NCI-H2171 (cell line): Measurements from ENCODE around the gene NGF.

ENCODE experiments used
- DNase-seq: peaks from one replicate; lab custom pipeline; 2025; lab: John Stamatoyannopoulos, UW

The NGF gene

GRCh38 chr1:115336741-115337140 is 1.3 kb downstream of the NGF start:
- peak; percentile 52 for DNase-seq

GRCh38 chr1:115332813-115333608 is 5.0 kb downstream of the NGF start:
- DNase-seq, result no peak

- DNase-seq, result no peak
Measured at GRCh38 chr1:115331558-115332331, 6.3 kb downstream of the NGF start.

- no peak for DNase-seq
Measured at GRCh38 chr1:115330480-115331013, 7.5 kb downstream of the NGF start.

DNA sequence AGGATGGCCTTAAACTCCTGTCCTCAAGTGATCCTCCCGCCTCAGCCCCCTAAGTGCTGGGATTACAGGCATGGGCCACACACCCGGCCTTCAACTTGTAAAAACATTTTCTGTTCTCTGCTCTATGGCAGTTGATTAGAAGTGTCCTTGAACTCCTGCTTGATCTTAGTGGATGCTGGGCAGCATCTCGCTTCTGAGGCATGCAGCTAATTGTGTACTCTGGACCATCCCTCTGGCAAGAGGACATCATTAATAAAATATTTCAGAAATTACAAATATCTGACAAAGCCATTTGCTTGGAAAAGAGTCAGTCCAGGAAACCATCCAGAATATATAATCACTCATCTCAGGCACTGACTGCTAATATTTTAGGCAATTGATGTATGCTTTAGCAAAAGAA is 8.1 kb downstream of the NGF start:
- no peak for DNase-seq

DNA sequence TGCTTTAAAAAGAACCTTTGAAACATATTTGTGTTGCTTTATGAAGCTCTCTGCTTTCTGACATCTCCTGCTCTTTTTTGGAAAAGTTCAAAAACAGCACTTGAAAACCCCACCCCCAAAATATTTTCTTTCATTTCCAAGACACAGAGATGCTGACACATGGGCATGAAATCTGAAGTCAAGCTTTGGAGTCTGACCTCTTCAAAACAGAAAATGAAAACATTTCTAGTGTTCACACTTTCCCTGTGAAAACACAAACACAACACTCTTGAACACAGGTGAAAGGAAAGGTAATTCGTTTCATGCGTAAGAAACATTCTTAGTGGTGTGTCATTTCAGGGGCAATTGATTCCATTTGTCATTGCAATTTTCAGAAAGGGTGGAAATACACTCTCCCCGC is 10.8 kb downstream of the NGF start:
- DNase-seq, result no peak

GRCh38 chr1:115326419-115326818 is 11.6 kb downstream of the NGF start:
- DNase-seq, result no peak

- no peak for DNase-seq
Measured at GRCh38 chr1:115325874-115326273, 12.2 kb downstream of the NGF start.

DNA sequence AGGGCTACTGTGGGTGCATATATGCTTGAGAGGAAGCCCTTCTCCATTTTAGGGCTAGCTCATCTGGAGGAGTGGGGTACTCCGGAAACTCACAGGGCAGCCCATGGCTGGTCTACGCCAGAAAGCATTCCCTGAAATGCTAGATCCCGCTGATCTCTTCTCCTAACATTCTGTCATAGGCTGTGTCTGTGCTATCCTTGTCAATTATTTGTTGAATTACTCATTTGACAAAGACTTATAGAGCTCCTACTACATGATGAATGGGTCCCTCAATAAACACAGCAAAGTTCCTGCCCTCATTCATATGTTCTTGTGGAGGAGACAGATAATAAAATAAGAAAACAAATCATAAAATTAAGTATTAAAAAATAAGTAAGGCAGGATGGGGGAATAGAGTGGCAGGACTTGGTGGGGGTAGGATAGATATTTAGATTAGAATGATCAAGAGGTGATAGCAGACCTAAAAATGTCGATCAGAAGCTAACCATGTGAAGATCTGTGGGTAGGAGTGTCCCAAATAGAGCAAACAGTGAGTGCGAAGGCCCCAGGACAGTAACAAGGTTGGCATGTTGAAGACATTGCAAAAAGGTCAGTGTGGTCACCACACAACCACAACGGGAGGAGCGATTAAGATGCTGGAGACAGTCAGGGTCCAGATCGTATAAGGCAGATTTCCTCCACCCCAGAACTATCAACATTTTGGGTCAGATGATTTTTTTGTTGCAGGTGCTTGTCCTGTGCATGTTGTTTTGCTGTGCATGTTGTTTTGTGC is 13.2 kb downstream of the NGF start:
- DNase-seq, result no peak

- no peak for DNase-seq
Measured at GRCh38 chr1:115323366-115324004, 14.6 kb downstream of the NGF start.

- DNase-seq, result no peak
Measured at GRCh38 chr1:115322631-115323030, 15.4 kb downstream of the NGF start.

DNA sequence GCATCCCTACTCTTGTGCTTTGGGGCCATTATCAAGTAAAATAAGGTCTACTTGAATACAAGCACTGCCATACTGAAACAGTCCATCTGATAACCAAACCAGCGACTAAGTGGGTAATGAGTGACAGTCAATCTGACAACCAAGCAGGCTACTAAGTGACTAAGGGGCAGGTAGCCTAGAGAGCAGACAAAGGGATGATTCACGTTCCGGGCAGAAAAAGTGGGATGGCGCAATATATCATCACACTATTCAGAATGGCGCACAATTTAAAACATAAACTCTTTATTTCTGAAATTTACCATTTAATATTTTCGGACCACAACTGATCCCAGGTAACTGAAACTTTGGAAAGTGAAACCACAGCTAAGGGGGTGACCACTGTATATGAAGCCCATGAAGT is 17.7 kb downstream of the NGF start:
- DNase-seq, result no peak

- no peak for DNase-seq
Measured at GRCh38 chr1:115319706-115320105, 18.3 kb downstream of the NGF start.

DNA sequence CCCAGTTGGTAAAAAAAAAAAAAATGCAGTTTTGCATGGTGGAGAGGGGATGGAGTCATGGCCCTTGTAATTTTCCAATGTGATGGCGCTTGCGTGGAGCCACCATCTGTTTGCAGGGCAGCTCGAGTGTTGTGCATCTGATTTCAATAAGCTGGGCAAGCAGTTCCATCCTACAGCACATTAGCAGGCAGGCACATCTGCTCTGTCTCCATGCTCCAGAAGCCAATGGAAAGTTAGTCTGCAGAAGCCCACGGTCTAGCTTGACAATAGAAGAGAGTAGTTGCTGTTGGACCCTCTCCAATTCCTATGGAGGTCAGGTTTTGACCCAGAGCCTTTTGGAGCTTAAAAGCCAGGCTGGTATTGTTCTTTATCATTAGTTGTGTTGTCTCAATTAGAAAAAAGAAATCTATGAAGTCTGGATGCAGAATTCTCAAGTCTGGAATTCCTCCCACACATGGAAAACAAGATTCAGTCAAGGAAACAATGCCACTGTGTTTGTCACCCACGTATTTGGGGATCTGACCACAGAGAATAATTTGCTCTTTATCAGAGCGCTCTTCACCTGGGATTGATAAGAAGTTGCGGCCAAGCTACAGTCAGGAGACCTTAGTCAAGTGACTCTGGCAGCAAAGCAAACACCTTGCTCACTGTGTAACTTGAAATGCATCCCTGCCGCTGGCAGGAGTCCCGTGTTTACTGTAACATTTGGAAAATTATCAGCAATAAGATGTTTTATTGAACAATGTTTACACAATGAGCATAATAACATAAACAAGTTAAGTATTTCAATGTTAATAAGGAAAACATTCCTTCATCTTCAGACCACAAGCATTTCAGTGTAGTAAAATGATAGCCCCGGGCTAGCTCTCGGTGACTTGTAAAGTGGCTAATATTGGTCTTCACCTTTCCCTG is 20.7 kb downstream of the NGF start:
- peak; percentile 82 for DNase-seq

GRCh38 chr1:115314765-115315164 is 23.3 kb downstream of the NGF start:
- no peak for DNase-seq

DNA sequence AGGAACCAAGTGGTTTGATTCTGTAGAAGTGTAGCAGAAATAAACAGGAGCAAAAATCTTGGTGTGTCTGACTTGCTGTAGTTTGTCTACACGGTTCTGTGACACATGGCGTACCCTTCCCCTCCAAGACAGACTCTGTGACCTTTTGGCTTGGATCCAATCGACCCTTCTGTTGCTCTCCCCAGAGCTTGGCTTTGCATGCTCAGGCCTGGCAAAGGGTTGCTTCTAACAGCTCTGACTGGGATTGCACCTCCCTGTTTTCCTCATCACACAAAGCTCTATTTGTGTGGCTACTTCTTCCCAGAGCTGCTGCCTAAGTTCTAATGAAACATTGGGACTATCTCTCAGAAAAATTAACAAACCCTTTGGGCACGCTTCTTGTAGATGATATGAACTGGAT is 24.0 kb downstream of the NGF start:
- peak; percentile 86 for DNase-seq

DNA sequence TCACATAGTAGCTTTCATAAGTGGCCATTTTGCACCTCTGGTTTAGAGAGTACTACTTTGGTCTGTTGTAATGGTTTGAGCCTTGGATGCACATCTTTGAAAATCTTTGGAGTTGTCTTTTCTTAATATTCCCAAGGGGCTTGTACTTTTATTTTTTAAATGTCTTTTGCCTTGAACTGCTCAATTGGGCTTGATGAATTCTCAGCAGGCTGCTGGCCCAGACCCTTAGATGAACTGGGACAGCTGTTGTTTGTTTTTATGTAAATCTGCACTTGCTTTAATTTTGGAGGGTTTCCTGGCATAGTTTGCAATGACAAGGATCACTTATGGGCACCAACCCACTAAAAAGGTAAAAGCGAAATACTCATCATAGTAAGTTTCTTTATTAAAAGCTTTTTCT is 24.9 kb downstream of the NGF start:
- DNase-seq, result peak; percentile 62

GRCh38 chr1:115312742-115313141 is 25.3 kb downstream of the NGF start:
- no peak for DNase-seq

GRCh38 chr1:115311474-115311989 is 26.5 kb downstream of the NGF start:
- DNase-seq, result no peak
